Activated CD4-positive, alpha-beta T cell treated with anti-CD3 and anti-CD28 coated beads for 48 hours (primary cell): Measurements from ENCODE around the gene GJC2.

ENCODE experiments used
- DNase-seq: peaks from one replicate; pipeline ENCODE4 v3.0.0-alpha.2; 2020

Gene GJC2

GRCh38 chr1:228117335-228117734, 32.4 kb upstream of the GJC2 start:
- no peak for DNase-seq

- no peak for DNase-seq
Observed at GRCh38 chr1:228118040-228118439, 31.7 kb upstream of the GJC2 start.

GRCh38 chr1:228120351-228120750, 29.4 kb upstream of the GJC2 start:
- DNase-seq, result no peak

- no peak for DNase-seq
Observed at GRCh38 chr1:228120857-228121489, 28.8 kb upstream of the GJC2 start.

- no peak for DNase-seq
Observed at GRCh38 chr1:228122921-228123441, 26.7 kb upstream of the GJC2 start.

- DNase-seq, result no peak
Observed at GRCh38 chr1:228123505-228123904, 26.2 kb upstream of the GJC2 start.

- DNase-seq, result no peak
Observed at GRCh38 chr1:228125185-228125584, 24.5 kb upstream of the GJC2 start.

- no peak for DNase-seq
Observed at GRCh38 chr1:228131766-228132165, 18.0 kb upstream of the GJC2 start.

- DNase-seq, result no peak
Observed at GRCh38 chr1:228134591-228134990, 15.1 kb upstream of the GJC2 start.

- DNase-seq, result no peak
Observed at GRCh38 chr1:228136901-228137300, 12.8 kb upstream of the GJC2 start.

- DNase-seq, result no peak
Observed at GRCh38 chr1:228139406-228139930, 10.3 kb upstream of the GJC2 start.

GRCh38 chr1:228139931-228140723, 9.6 kb upstream of the GJC2 start, which contains the start of gene GUK1:
GUK1 (plus strand) TSS chr1:228140279; CDS start chr1:228140303, 24 bp downstream.
- DNase-seq, result peak; percentile 100

GRCh38 chr1:228140724-228141225, 9.0 kb upstream of the GJC2 start:
- no peak for DNase-seq

GRCh38 chr1:228141226-228142044, 8.3 kb upstream of the GJC2 start:
- DNase-seq, result peak; percentile 43

GRCh38 chr1:228142155-228142691, 7.5 kb upstream of the GJC2 start:
- DNase-seq, result no peak

GRCh38 chr1:228142701-228143136, 7.0 kb upstream of the GJC2 start:
- DNase-seq, result no peak

- no peak for DNase-seq
Observed at GRCh38 chr1:228143480-228144192, 6.1 kb upstream of the GJC2 start.

- DNase-seq, result no peak
Observed at GRCh38 chr1:228144193-228144992, 5.3 kb upstream of the GJC2 start.

- no peak for DNase-seq
Observed at GRCh38 chr1:228144993-228145343, 4.8 kb upstream of the GJC2 start.

GRCh38 chr1:228145463-228146416, 4.0 kb upstream of the GJC2 start:
- DNase-seq, result no peak
